Measurements from ENCODE around the gene HM13. TPM values are rescaled to one million over a fixed set of nuclear protein-coding genes. Genes with fewer than 3 reads are reported as not detected.
"Not testable (repeated sequence)": the region's sequence is repeated elsewhere in the genome, so short reads cannot be mapped to it uniquely, and the experiment has no call there.

Gene HM13
- total and polyA plus RNA-seq, 2 of the 13 experiments (the other 11 are each of a cell fraction or from before 2014, with no cell fraction given): 118 to 243 TPM

GRCh38 chr20:31612271-31612640 is 98.0 kb downstream of the HM13 start:
- not testable (repeated sequence) for H2AFZ ChIP-seq (ENCODE audit: low read length); FAIRE-seq; H3K36me3 ChIP-seq (replicated peaks in 1 of 2; ENCODE audit: control insufficient read depth in 1 of 2, insufficient read depth in 2 of 2, low read length in 2 of 2); H3K27me3 ChIP-seq (ENCODE audit: control insufficient read depth in 1 of 2, insufficient read depth in 2 of 2, low read length in 2 of 2); H3K9me3 ChIP-seq (ENCODE audit: low read length); H4K20me1 ChIP-seq (ENCODE audit: insufficient read depth, low read length); H3K79me2 ChIP-seq (ENCODE audit: insufficient read depth, low read length); DNase-seq (ENCODE audit: low spot score); ATAC-seq; BruUV-seq (replicated peaks); TF ChIP-seq TCF12 (IDR thresholded peaks at IDR 0.05)
- 83% methylated on average over 12 of the region's 12 CpGs for WGBS (ENCODE audit: low lambda C conversion rate)
- CTCF ChIA-PET (ENCODE audit: low intra/inter-chr PET ratio, low total read pairs): interaction anchor here (0.6 to 8.3 kb wide), 10 partner anchors 9 to 98 kb away, joined by 3 to 454 read pairs (median 8); partner anchors contain the start of gene HM13
- Histone ChIP-seq H3K27ac (ENCODE audit: extremely low read length, insufficient read depth, low read length) (peak overlapping the region; percentile 37), H3K4me3 (replicated peaks in 1 of 3; ENCODE audit: insufficient read depth in 1 of 3, low read depth in 2 of 3, low read length in 3 of 3) (peak overlapping the region in 1 of 3 experiments; percentile 41; a peak in 1 of 6 replicates), H3K4me2 (ENCODE audit: low read depth, low read length) (peak overlapping the region; percentile 60; the same call in 1 of the 2 replicates), H3K4me1 (ENCODE audit: insufficient read depth, low read length) (peaks cover 55% of the 10 kb centered on the region), H3K9ac (ENCODE audit: insufficient read depth, low read depth, low read length) (peak overlapping the region; percentile 27; the same call in 1 of the 2 replicates)
- in situ Hi-C loops (cut with HindIII; ENCODE audit: extremely low pct_ligation_motif_present, low pct_unique_long_range_greater_than_20kb): loop anchor here (5.0 kb wide), 1 partner anchor 50 kb away; no protein-coding TSS in a partner anchor
- TF ChIP-seq SNAPC2 (CRISPR knock-in tag; IDR thresholded peaks at IDR 0.05) (peak; percentile 33; the same call in 1 of the 2 replicates), CERS6 (CRISPR knock-in tag; IDR thresholded peaks at IDR 0.05) (0 out of 2 replicates have a peak, but pooled peaks have one; percentile 38), ZNF546 (CRISPR knock-in tag; conservative IDR thresholded peaks at IDR 0.05) (peak; percentile 63; the same call in 1 of the 2 replicates), ZNF18 (CRISPR knock-in tag; IDR thresholded peaks at IDR 0.05; ENCODE audit: insufficient replicate concordance) (peak; percentile 3), TERF1 (CRISPR knock-in tag; IDR thresholded peaks at IDR 0.05) (0 out of 2 replicates have a peak, but pooled peaks have one; percentile 47), TCF12 (CRISPR knock-in tag; IDR thresholded peaks at IDR 0.05) (0 out of 2 replicates have a peak, but pooled peaks have one; percentile 5), ZBTB42 (CRISPR knock-in tag; IDR thresholded peaks at IDR 0.05) (0 out of 2 replicates have a peak, but pooled peaks have one; percentile 22)
- intact Hi-C loops (cut with micrococcal nuclease; ENCODE audit: unreplicated experiment): loop anchor here (1.0 to 10.0 kb wide), 3 partner anchors 43 to 97 kb away; partner anchors contain the start of gene HM13
- POLR2A ChIA-PET: interaction anchor here (0.8 to 13.6 kb wide), 15 partner anchors 8 to 127 kb away, joined by 3 to 1427 read pairs (median 8); partner anchors contain the start of genes BCL2L1, ID1 and TPX2

Measured in HepG2 (cell line).